RWPE1 (cell line): ENCODE measurements around the gene SUN2.

ENCODE experiments used
- CTCF ChIA-PET: fragments of 350-600 bp; sonication (Branson Sonifier 250); formaldehyde crosslinking; extraction: SDS; loops from one replicate; lab custom pipeline; 2021; lab: Yijun Ruan, JAX
- POLR2A ChIA-PET: fragments of 400-600 bp; formaldehyde crosslinking; extraction: SDS; loops from one replicate; lab custom pipeline; 2020; ENCODE audit warnings: antibody characterized with exemption; ENCODE audit not compliant: low non-redundant PET; lab: Yijun Ruan, JAX
- DNase-seq: peaks from one replicate; pipeline ENCODE4 v3.0.0; 2012; ENCODE audit warnings: low spot score
- H3K27ac ChIP-seq: fragments of 450-650 bp; 2 replicates; pipeline ENCODE4 v1.5.1; 2017
- TF ChIP-seq, protein P1 (sequence below): fragments of 450-650 bp; conservative IDR thresholded peaks from 2 replicates; pipeline ENCODE4 v1.5.1; 2017; ENCODE audit warnings: low read depth, mild to moderate bottlenecking

Gene SUN2

DNA sequence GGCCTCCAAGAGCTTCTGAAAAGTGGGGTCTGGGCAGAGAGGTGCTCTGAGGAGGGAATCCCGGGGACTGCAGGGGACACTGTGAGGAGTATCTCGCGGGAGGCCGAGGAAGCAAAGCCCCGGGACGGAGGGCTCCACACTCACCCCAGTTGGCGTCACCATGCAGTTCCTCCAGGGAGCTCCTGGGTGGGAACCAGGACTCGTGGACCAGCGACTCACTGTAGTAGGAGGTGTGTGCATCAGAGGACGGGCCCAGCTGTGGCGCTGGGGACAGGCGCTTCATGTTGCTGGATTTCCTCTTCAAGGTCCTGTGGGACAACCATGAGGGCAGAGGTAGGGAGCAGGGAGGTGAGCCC lies 4.8 kb downstream of the SUN2 start:
- no peak for DNase-seq
- H3K27ac ChIP-seq, result peak overlapping the region; percentile 99
- ChIA-PET POLR2A (no interaction called here), CTCF (interaction anchor here (0.6 kb wide), 1 partner anchor 74 kb away, joined by 3 read pairs; no protein-coding TSS in a partner anchor)
- TF ChIP-seq, protein P1, sequence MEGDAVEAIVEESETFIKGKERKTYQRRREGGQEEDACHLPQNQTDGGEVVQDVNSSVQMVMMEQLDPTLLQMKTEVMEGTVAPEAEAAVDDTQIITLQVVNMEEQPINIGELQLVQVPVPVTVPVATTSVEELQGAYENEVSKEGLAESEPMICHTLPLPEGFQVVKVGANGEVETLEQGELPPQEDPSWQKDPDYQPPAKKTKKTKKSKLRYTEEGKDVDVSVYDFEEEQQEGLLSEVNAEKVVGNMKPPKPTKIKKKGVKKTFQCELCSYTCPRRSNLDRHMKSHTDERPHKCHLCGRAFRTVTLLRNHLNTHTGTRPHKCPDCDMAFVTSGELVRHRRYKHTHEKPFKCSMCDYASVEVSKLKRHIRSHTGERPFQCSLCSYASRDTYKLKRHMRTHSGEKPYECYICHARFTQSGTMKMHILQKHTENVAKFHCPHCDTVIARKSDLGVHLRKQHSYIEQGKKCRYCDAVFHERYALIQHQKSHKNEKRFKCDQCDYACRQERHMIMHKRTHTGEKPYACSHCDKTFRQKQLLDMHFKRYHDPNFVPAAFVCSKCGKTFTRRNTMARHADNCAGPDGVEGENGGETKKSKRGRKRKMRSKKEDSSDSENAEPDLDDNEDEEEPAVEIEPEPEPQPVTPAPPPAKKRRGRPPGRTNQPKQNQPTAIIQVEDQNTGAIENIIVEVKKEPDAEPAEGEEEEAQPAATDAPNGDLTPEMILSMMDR, result no peak

DNA sequence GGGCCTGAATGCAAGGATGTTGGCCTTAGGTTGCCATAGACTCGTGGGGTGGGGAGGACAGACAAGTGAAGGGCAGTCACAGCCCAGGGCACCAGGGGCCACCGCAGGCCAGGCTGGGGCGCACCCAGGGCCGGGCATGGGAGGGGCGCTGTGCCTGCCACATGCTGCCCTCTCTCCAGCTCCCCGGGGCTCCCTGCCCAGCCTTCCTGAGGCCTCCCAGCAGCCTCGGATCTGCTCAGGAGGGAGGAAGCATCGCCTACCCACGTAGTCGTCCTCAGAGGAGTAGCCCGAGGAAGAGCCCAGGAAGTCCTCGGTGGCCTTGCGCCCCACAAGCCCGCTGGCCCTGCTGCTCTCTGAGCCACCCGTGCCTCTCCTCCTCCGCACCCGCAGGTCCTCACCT lies 5.2 kb downstream of the SUN2 start:
- DNase-seq, result no peak
- H3K27ac ChIP-seq, result peak overlapping the region; percentile 99
- ChIA-PET CTCF (interaction anchor here (0.6 kb wide), 1 partner anchor 74 kb away, joined by 3 read pairs; no protein-coding TSS in a partner anchor), POLR2A (no interaction called here)
- TF ChIP-seq, protein P1, result no peak

DNA sequence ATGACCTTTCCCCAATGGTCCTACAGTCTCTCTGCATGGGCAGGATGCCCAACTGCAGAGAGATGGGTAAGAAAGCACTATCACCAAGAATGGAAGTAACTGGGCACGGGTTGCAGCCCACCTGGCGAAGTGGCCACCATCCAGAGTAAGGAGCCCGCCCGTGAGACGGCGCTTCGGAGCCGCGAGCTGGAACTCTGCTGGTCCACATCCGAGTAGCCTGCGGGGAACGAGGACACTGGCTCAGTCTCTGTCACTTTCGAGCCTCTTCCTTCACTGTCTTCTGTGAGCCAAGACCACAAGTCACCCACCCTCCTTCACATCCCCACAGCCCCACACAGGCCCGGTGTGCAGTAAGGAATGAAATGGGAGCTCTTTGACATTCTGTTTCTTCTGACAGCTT lies 5.7 kb downstream of the SUN2 start:
- POLR2A ChIA-PET, result no interaction called here
- TF ChIP-seq, protein P1, result no peak
- CTCF ChIA-PET, result no interaction called here
- no peak for DNase-seq
- H3K27ac ChIP-seq, result peak overlapping the region; percentile 99

DNA sequence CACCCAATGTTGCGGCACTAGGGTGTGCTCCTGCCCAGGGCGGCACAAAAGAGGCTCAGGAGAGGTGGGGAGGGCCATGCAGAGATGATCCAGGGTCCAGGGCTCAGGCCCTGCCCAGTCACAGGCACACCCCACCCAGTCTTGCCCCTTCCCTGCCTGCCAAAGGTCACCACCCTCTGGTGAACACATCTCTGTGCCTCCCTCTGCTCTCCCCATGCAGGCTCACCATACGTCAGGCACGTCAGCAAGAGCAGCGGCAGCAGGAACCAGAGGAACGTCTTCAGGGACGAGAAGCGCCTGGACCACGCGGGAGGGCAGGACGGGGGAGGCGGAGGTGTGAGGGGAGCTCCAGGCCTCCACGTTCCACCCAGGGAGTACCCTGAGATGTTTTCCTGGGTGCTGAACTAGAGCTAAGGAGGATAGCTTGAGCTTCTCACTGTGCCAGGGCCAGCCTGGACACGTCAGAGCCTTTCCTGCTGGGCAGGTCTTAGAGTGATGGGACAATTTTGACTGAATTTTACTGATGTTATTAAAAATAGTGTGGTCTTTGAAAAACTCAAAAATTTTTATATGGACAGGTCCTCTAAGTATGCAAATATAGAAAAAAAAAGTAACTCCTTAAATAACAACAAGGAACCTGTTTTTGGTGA lies 7.2 kb downstream of the SUN2 start:
- CTCF ChIA-PET, result interaction anchor here (0.5 kb wide), 1 partner anchor 13 kb away, joined by 3 read pairs; no protein-coding TSS in a partner anchor
- H3K27ac ChIP-seq, result peak overlapping the region; percentile 99
- TF ChIP-seq, protein P1, result no peak

DNA sequence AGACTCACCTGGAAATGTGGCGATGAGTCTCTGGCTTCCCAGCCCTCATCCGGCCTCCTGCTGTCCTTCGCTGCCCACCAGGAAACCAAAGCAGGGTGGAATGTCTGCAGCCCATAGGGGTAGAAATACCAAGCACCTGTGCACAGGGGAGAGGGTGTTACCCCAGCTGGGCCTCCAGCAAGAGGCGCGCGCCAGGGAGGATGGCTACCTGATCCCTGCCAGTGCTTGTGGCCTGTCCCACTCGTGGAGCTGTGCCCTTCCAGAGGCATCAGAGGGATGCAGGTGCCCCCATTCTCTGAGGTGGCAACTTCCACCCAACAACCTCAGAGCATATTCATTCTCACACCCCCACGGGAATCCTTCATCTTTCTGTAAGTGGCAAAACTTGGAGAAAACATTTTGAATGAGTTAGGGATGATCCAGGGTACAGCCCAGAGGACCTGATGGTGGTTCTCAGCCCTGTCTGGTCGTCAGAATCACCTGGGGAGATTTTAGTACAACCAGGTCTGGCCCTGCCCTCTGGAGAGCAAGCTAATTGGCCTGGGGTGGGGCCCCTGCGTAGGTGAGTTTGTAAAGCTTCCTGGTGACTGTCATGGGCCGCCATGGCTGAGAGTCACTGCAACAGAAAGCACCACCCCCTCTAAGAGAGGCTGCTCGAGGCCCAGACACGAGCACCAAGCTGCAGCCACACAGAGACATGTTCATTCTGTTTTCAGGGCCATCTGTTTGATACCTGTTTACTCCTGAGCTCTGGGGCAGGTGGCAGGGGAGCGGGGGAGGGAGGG lies 9.9 kb downstream of the SUN2 start:
- TF ChIP-seq, protein P1, result no peak
- H3K27ac ChIP-seq, result peak overlapping the region; percentile 11; the same call in 1 of the 2 replicates
- no peak for DNase-seq
- ChIA-PET POLR2A (no interaction called here), CTCF (interaction anchor here (0.6 to 1.2 kb wide), 2 partner anchors 12 to 403 kb away, joined by 3 to 5 read pairs; no protein-coding TSS in a partner anchor)

More for the DNA sequence above, 7.2 kb downstream of the SUN2 start:
- DNase-seq, result no peak
- POLR2A ChIA-PET, result no interaction called here

DNA sequence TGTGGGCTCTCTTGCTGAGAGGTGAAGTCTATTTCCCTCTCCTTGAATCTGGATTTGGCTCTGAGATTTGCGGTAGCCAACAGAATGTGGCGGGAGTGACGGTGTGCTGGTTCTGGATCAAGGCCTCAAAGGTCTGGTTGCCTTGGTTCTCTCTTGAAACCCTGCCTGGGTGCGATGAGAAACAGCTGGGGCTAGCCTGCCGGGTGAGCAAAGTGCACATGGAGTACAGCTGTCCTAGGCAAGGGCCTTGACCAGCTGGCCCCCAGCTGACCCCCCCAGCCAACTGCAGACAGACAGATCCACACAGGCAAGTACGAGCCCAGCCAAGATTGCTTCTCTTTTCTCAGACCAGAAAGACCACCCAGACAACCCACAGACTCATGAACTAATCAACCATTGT lies 10.8 kb downstream of the SUN2 start:
- DNase-seq, result no peak
- CTCF ChIA-PET, result interaction anchor here (1.2 kb wide), 1 partner anchor 11 kb away, joined by 3 read pairs; no protein-coding TSS in a partner anchor
- POLR2A ChIA-PET, result no interaction called here
- TF ChIP-seq, protein P1, result no peak
- H3K27ac ChIP-seq, result peak overlapping the region; percentile 16; the same call in 1 of the 2 replicates
